A673 (cell line): ENCODE measurements around the gene ZNF771. TPM values are rescaled to one million over a fixed set of nuclear protein-coding genes. Genes with fewer than 3 reads are reported as not detected.

Experiments
- BruUV-seq: library from RNA; stranded (reverse); fragments of 400-500 nt; replicated peaks from 2 replicates; lab custom pipeline; 2021; lab: Mats Ljungman, UMichigan
- CTCF ChIA-PET: fragments of 300-600 bp; sonication (Branson Sonifier 250); formaldehyde crosslinking; loops from one replicate; lab custom pipeline; 2022; ENCODE audit warnings: antibody characterized with exemption; lab: Charles Lee
- POLR2A ChIA-PET: fragments of 300-600 bp; sonication (Branson Sonifier 250); formaldehyde crosslinking; loops from one replicate; lab custom pipeline; 2022; ENCODE audit warnings: antibody characterized with exemption; ENCODE audit not compliant: low non-redundant PET; lab: Charles Lee
- DNase-seq: peaks from one replicate; pipeline ENCODE4 v3.0.0-alpha.2; 2015; ENCODE audit warnings: low spot score
- H3K27ac ChIP-seq: fragments of 200-600 bp; sonication (generic); 2 replicates; pipeline ENCODE4 v1.5.1; 2016; ENCODE audit warnings: mixed run types, low read depth, mild to moderate bottlenecking, mixed read lengths, antibody characterized with exemption, low read length; ENCODE audit not compliant: poor library complexity, severe bottlenecking
- H3K27me3 ChIP-seq: fragments of 200-600 bp; sonication (generic); replicated peaks from 2 replicates; pipeline ENCODE4 v1.6.1; 2017; ENCODE audit warnings: mixed run types, low read depth, mild to moderate bottlenecking, mixed read lengths, antibody characterized with exemption, low read length; ENCODE audit not compliant: insufficient read depth, poor library complexity
- H3K36me3 ChIP-seq: fragments of 200-600 bp; sonication (generic); 2 replicates; pipeline ENCODE4 v1.6.1; 2016; ENCODE audit warnings: mixed run types, mild to moderate bottlenecking, mixed read lengths, antibody characterized with exemption, low read length; ENCODE audit not compliant: insufficient read depth, poor library complexity, severe bottlenecking
- H3K4me1 ChIP-seq: fragments of 200-600 bp; sonication (generic); 2 replicates; pipeline ENCODE4 v1.6.1; 2017; ENCODE audit warnings: mixed run types, mild to moderate bottlenecking, mixed read lengths, antibody characterized with exemption, low read length; ENCODE audit not compliant: insufficient read depth, poor library complexity, severe bottlenecking
- H3K4me3 ChIP-seq: fragments of 200-600 bp; sonication (generic); 2 replicates; pipeline ENCODE4 v1.5.1; 2016; ENCODE audit warnings: low read depth, mixed run types, mild to moderate bottlenecking, mixed read lengths, low read length; ENCODE audit not compliant: poor library complexity, severe bottlenecking
- H3K9me3 ChIP-seq: fragments of 200-600 bp; sonication (generic); 2 replicates; pipeline ENCODE4 v1.6.1; 2016; ENCODE audit warnings: mixed run types, low read depth, mild to moderate bottlenecking, mixed read lengths, antibody characterized with exemption, low read length; ENCODE audit not compliant: poor library complexity, severe bottlenecking
- CTCF ChIP-seq: fragments of 300-800, 200-600 bp; sonication (generic); conservative IDR thresholded peaks from 2 replicates; pipeline ENCODE4 v1.5.1; 2017; ENCODE audit warnings: low read depth, mild to moderate bottlenecking, antibody characterized with exemption, low read length, moderate library complexity, mixed read lengths
- EZH2 ChIP-seq: fragments of 200-600 bp; sonication (generic); IDR thresholded peaks from 2 replicates; pipeline ENCODE4 v1.6.1; 2017; ENCODE audit warnings: borderline replicate concordance, low read depth, mild to moderate bottlenecking, mixed read lengths, antibody characterized with exemption, low read length; ENCODE audit not compliant: poor library complexity, severe bottlenecking
- intact Hi-C: fragments of 100-400 bp; cut with micrococcal nuclease; formaldehyde crosslinking; loops from one replicate; pipeline ENCODE4 v1.10.0; 2022; ENCODE audit not compliant: unreplicated experiment
- total RNA-seq: library from RNA; stranded (reverse); gene quantifications from 2 replicates; pipeline ENCODE4 v1.2.3, GENCODE V29; 2021

The ZNF771 gene
- total RNA-seq, 1 experiment from 2014 or later = 22.2 TPM

- intact Hi-C loops = no loop called here
- no peak for DNase-seq
- no TSS peak for BruUV-seq
- Histone ChIP-seq H3K27me3 (no peaks in the 10 kb centered on the region), H3K4me3 (peak overlapping the region; percentile 94), H3K9me3 (no peaks in the 10 kb centered on the region), H3K36me3 (peaks cover 18% of the 10 kb centered on the region), H3K27ac (peak overlapping the region; percentile 83), H3K4me1 (peaks cover 8% of the 10 kb centered on the region)
- POLR2A ChIA-PET = no interaction called here
- TF ChIP-seq CTCF (no peak), EZH2 (no peak)
- CTCF ChIA-PET = no interaction called here
Observed at GRCh38 chr16:30368122-30368791, 39.1 kb upstream of the ZNF771 start.

- ChIA-PET CTCF (no interaction called here), POLR2A (no interaction called here)
- DNase-seq = no peak
- no peaks in the 10 kb centered on the region for H3K27me3 ChIP-seq
- no TSS peak for BruUV-seq
- peak overlapping the region; percentile 94 for H3K4me3 ChIP-seq
- no peaks in the 10 kb centered on the region for H3K9me3 ChIP-seq
- peak overlapping the region; percentile 83 for H3K27ac ChIP-seq
- peaks cover 8% of the 10 kb centered on the region for H3K4me1 ChIP-seq
- peaks cover 18% of the 10 kb centered on the region for H3K36me3 ChIP-seq
- TF ChIP-seq EZH2 (no peak), CTCF (no peak)
- intact Hi-C loops = no loop called here
Observed at GRCh38 chr16:30368792-30369090, 38.7 kb upstream of the ZNF771 start.

- no peaks in the 10 kb centered on the region for H3K9me3 ChIP-seq
- H3K4me1 ChIP-seq = peaks cover 8% of the 10 kb centered on the region
- DNase-seq = no peak
- no TSS peak for BruUV-seq
- CTCF ChIA-PET = no interaction called here
- TF ChIP-seq CTCF = no peak
- H3K36me3 ChIP-seq = peaks cover 18% of the 10 kb centered on the region
- intact Hi-C loops = no loop called here
- no peaks in the 10 kb centered on the region for H3K27me3 ChIP-seq
- POLR2A ChIA-PET = no interaction called here
- peak overlapping the region; percentile 83 for H3K27ac ChIP-seq
- H3K4me3 ChIP-seq = peak overlapping the region; percentile 94
Observed at GRCh38 chr16:30369091-30369937, 38.1 kb upstream of the ZNF771 start.
